Measurements from ENCODE around the gene ALK.

DNA sequence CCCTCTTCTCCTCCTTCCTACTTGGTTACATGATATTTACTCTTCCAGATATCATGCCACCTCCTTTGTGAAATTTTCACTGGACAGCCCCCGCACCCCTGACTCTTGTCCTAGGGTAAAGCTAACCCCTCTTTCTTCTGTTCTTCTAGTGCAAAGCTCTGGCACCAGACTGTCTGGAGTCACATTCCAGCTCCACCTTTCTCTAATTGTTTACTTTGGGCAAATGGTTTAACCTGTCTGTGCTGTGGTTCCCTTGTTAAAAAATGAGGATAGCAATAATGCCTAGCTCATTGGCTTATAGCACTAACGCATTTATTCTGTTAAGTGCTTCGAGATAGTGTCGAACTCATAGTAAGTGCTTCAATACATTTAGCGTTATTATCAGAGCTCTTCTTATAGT is 306.2 kb downstream of the ALK start:
- TF ChIP-seq POLR2AphosphoS5 (IDR thresholded peaks at IDR 0.05; ENCODE audit: low read depth, low read length) (no peak), TAF1 (IDR thresholded peaks at IDR 0.05; ENCODE audit: borderline replicate concordance, insufficient read depth, low read length) (no peak)
